K562 (cell line): ENCODE data around the gene LMAN1L. TPM values are rescaled to one million over a fixed set of nuclear protein-coding genes. Genes with fewer than 3 reads are reported as not detected.
A peak's percentile ranks its signal among the peaks of the same experiment; 100 is the strongest.

ENCODE experiments used
- AFF4 ChIP-seq: sonication (generic); formaldehyde crosslinking; IDR thresholded peaks from 2 replicates; pipeline ENCODE4 v1.8.0; 2023; ENCODE audit warnings: mild to moderate bottlenecking, missing genetic modification reagents
- CBX2 ChIP-seq: fragments of 200-600 bp; sonication (generic); IDR thresholded peaks from one replicate; pipeline ENCODE4 v1.6.1; 2012; ENCODE audit warnings: mild to moderate bottlenecking, low read length, inconsistent platforms; ENCODE audit not compliant: insufficient read depth, poor library complexity, severe bottlenecking
- CHD1 ChIP-seq: fragments of 200-600 bp; sonication (generic); IDR thresholded peaks from one replicate; pipeline ENCODE4 v1.6.1; 2012; ENCODE audit warnings: mild to moderate bottlenecking, moderate library complexity, low read length, inconsistent platforms
- COPS2 ChIP-seq: fragments of 450-650 bp; conservative IDR thresholded peaks from 2 replicates; pipeline ENCODE4 v1.6.1; 2016; ENCODE audit warnings: mild to moderate bottlenecking, moderate library complexity
- CSDE1 ChIP-seq, 2 experiments: fragments of 450-650 bp; IDR thresholded peaks; 2 replicates each; pipeline ENCODE4 v1.6.1; 2016; ENCODE audit warnings: mild to moderate bottlenecking in 1 of 2
- E2F1 ChIP-seq: sonication (generic); formaldehyde crosslinking; IDR thresholded peaks from 2 replicates; pipeline ENCODE4 v1.8.1; 2023; ENCODE audit warnings: mild to moderate bottlenecking, missing genetic modification reagents, moderate library complexity
- EWSR1 ChIP-seq: fragments of 450-650 bp; IDR thresholded peaks from 2 replicates; pipeline ENCODE4 v1.6.1; 2018; ENCODE audit warnings: borderline replicate concordance, mild to moderate bottlenecking, low read depth, moderate library complexity; ENCODE audit not compliant: partially characterized antibody
- HES1 ChIP-seq: fragments of 450-650 bp; IDR thresholded peaks from 2 replicates; pipeline ENCODE4 v1.6.1; 2016; ENCODE audit warnings: low read depth, mild to moderate bottlenecking, moderate library complexity
- HSF4 ChIP-seq: fragments of 250-450 bp; sonication (Bioruptor Pico); IDR thresholded peaks from 2 replicates; pipeline ENCODE4 v2.1.2; 2022; ENCODE audit warnings: mild to moderate bottlenecking, moderate library complexity, borderline replicate concordance
- PBX2 ChIP-seq, 2 experiments: IDR thresholded peaks in 1 of 2; conservative IDR thresholded peaks in 1 of 2; 2 replicates each; pipeline ENCODE4 v1.6.1; 2016; ENCODE audit warnings: low read depth in 2 of 2, mild to moderate bottlenecking in 1 of 2, missing compliant biosample characterization in 1 of 2, missing genetic modification characterization in 1 of 2, moderate library complexity in 1 of 2
- POLR2B ChIP-seq: fragments of 450-650 bp; IDR thresholded peaks from 2 replicates; pipeline ENCODE4 v1.6.1; 2018; ENCODE audit warnings: low read depth; ENCODE audit not compliant: partially characterized antibody
- PREB ChIP-seq: sonication (generic); formaldehyde crosslinking; IDR thresholded peaks from 2 replicates; pipeline ENCODE4 v1.8.1; 2023; ENCODE audit warnings: mild to moderate bottlenecking, missing genetic modification reagents
- RFX5 ChIP-seq: IDR thresholded peaks from 2 replicates; pipeline ENCODE4 v1.6.1; 2011; ENCODE audit warnings: low read depth, mild to moderate bottlenecking, improper control_type of control experiment, low read length
- TRIM24 ChIP-seq, 2 experiments: fragments of 450-650 bp; IDR thresholded peaks; 2 replicates each; pipeline ENCODE4 v1.6.1; 2016
- ZEB2 ChIP-seq: fragments of 450-650 bp; IDR thresholded peaks from 2 replicates; pipeline ENCODE4 v1.6.1; 2016
- ZNF253 ChIP-seq: fragments of 250-450 bp; sonication (Bioruptor Pico); conservative IDR thresholded peaks from 2 replicates; pipeline ENCODE4 v1.6.1; 2021; ENCODE audit warnings: mild to moderate bottlenecking
- ZNF436 ChIP-seq: fragments of 250-450, 450-650 bp; sonication (Bioruptor Pico); formaldehyde crosslinking; IDR thresholded peaks from 2 replicates; pipeline ENCODE4 v1.7.0; 2020; ENCODE audit warnings: mild to moderate bottlenecking
- polyA plus RNA-seq, 8 experiments: library from polyadenylated mRNA; depleted of rRNA in 4 of 8; stranded (reverse) in 5 of 8; unstranded in 3 of 8; fragments of >200 nt; fragmentation: Nextera tagmentation in 2 of 8; fragmentation: Illumina TruSeq in 1 of 8; extraction: Ambion mirVana in 2 of 8; extraction: Trizol in 1 of 8; gene quantifications; 2 replicates each; pipeline versions ENCODE4 v1.2.1 to v1.2.3, GENCODE V29; 2011 to 2014; ENCODE audit warnings: inconsistent platforms in 1 of 8, missing spikeins in 1 of 8
- total RNA-seq, 7 experiments: library from RNA; depleted of rRNA in 6 of 7; stranded (reverse); fragments of >200 nt in 6 of 7; fragmentation: Illumina TruSeq in 2 of 7; extraction: Trizol in 2 of 7; gene quantifications; 2 replicates each; pipeline versions ENCODE4 v1.2.1 to v1.2.3, GENCODE V29; 2011 to 2021; ENCODE audit warnings: low replicate concordance in 1 of 7

Gene LMAN1L
- total and polyA plus RNA-seq, 9 of the 15 experiments (the other 6 are each of a cell fraction or from before 2014, with no cell fraction given): not detected

- TF ChIP-seq HES1: no peak
- TF ChIP-seq COPS2: no peak
- TF ChIP-seq PBX2 (CRISPR knock-in tag; IDR thresholded peaks at IDR 0.05; ENCODE audit: low read depth): peak; percentile 86
- peak; percentile 93 for TF ChIP-seq PBX2 (tag; conservative IDR thresholded peaks at IDR 0.05; ENCODE audit: low read depth)
- TF ChIP-seq CSDE1 (IDR thresholded peaks at IDR 0.05): no peak
- peak; percentile 61 for TF ChIP-seq AFF4
- TF ChIP-seq ZNF436 (CRISPR knock-in tag): 0 out of 2 replicates have a peak, but pooled peaks have one; percentile 22
- TF ChIP-seq CBX2: no peak
- peak; percentile 64 for TF ChIP-seq POLR2B
- no peak for TF ChIP-seq RFX5
- TF ChIP-seq HSF4: no peak
- TF ChIP-seq E2F1 (CRISPR knock-in tag): peak; percentile 53; the same call in 1 of the 2 replicates
- no peak for TF ChIP-seq TRIM24 (IDR thresholded peaks at IDR 0.05)
- no peak for TF ChIP-seq CHD1
- no peak for TF ChIP-seq EWSR1
- no peak for TF ChIP-seq ZNF253
- TF ChIP-seq PREB: peak; percentile 88; the same call in 1 of the 2 replicates
- TF ChIP-seq ZEB2: peak; percentile 79
Observed at GRCh38 chr15:74842581-74843444, 30.2 kb downstream of the LMAN1L start, which contains the start of gene ULK3 (continued).
